Muscle layer of colon (tissue), 2 donors: ENCODE data around the gene RAB23.

Source experiments
- H3K27ac ChIP-seq: one replicate; pipeline ENCODE4 v1.7.0; 2013; ENCODE audit warnings: low read depth, mild to moderate bottlenecking, low read length, moderate library complexity
- H3K27me3 ChIP-seq, 2 donors: one replicate each; pipeline ENCODE4 v1.7.0; 2013; ENCODE audit warnings: low read length in 2 of 2, mild to moderate bottlenecking in 2 of 2; ENCODE audit not compliant: insufficient read depth in 2 of 2, control insufficient read depth in 1 of 2
- H3K36me3 ChIP-seq: one replicate; pipeline ENCODE4 v1.7.0; 2013; ENCODE audit warnings: mild to moderate bottlenecking, low read length; ENCODE audit not compliant: insufficient read depth
- H3K4me1 ChIP-seq: one replicate; pipeline ENCODE4 v1.7.0; 2013; ENCODE audit warnings: mild to moderate bottlenecking, low read length; ENCODE audit not compliant: insufficient read depth
- H3K4me3 ChIP-seq, 2 donors: one replicate each; pipeline ENCODE4 v1.7.0; 2013; ENCODE audit warnings: low read length in 2 of 2, low read depth in 1 of 2, mild to moderate bottlenecking in 1 of 2, moderate library complexity in 1 of 2
- H3K9ac ChIP-seq: one replicate; pipeline ENCODE4 v1.7.0; 2013; ENCODE audit warnings: low read length
- H3K9me3 ChIP-seq: one replicate; pipeline ENCODE4 v1.7.0; 2013; ENCODE audit warnings: mild to moderate bottlenecking, low read length
- donor health status: abdominal sarcoma.
- donor health status: Adenocarcinoma of cecum.

The RAB23 gene

GRCh38 chr6:57174511-57174907 lies 47.6 kb downstream of the RAB23 start:
- Histone ChIP-seq H3K4me3 (peak overlapping the region; percentile 44 to 90), H3K4me1 (peaks cover 38% of the 10 kb centered on the region), H3K27ac (peak overlapping the region; percentile 93), H3K36me3 (no peaks in the 10 kb centered on the region), H3K9me3 (no peaks in the 10 kb centered on the region), H3K27me3 (no peaks in the 10 kb centered on the region), H3K9ac (peak overlapping the region; percentile 98)

GRCh38 chr6:57173886-57174510 lies 48.1 kb downstream of the RAB23 start:
- Histone ChIP-seq H3K9ac (peak overlapping the region; percentile 98), H3K27ac (peak overlapping the region; percentile 93)

GRCh38 chr6:57173056-57173885 lies 48.8 kb downstream of the RAB23 start:
- H3K9ac ChIP-seq = peak overlapping the region; percentile 98

More at GRCh38 chr6:57173886-57174510, 48.1 kb downstream of the RAB23 start:
- Histone ChIP-seq H3K9me3 (no peaks in the 10 kb centered on the region), H3K36me3 (no peaks in the 10 kb centered on the region), H3K4me1 (peaks cover 33% of the 10 kb centered on the region), H3K4me3 (peak overlapping the region; percentile 44 to 90), H3K27me3 (no peaks in the 10 kb centered on the region)

GRCh38 chr6:57172136-57173055 lies 49.7 kb downstream of the RAB23 start, which contains the start of gene BAG2:
TSS of gene BAG2 (plus strand) at chr6:57172326. CDS start at chr6:57172698, 372 bp downstream.
- peak within 1 kb of the TSS; percentile 98 for H3K9ac ChIP-seq
- H3K27ac ChIP-seq = peak within 1 kb of the TSS; percentile 93
- no peaks in the 10 kb centered on the region for H3K27me3 ChIP-seq
- no peaks in the 10 kb centered on the region for H3K9me3 ChIP-seq
- peaks cover 22% of the 10 kb centered on the region for H3K4me1 ChIP-seq
- no peaks in the 10 kb centered on the region for H3K36me3 ChIP-seq
- peak within 1 kb of the TSS; percentile 44 to 90 for H3K4me3 ChIP-seq

More at GRCh38 chr6:57173056-57173885, 48.8 kb downstream of the RAB23 start:
- Histone ChIP-seq H3K27ac (peak overlapping the region; percentile 93), H3K4me3 (peak overlapping the region; percentile 44 to 90), H3K4me1 (peaks cover 26% of the 10 kb centered on the region), H3K9me3 (no peaks in the 10 kb centered on the region), H3K27me3 (no peaks in the 10 kb centered on the region), H3K36me3 (no peaks in the 10 kb centered on the region)

GRCh38 chr6:57165080-57165479 lies 57.0 kb downstream of the RAB23 start:
- Histone ChIP-seq H3K4me1 (no peaks in the 10 kb centered on the region), H3K9ac (no peak overlapping the region), H3K9me3 (no peaks in the 10 kb centered on the region), H3K27me3 (no peaks in the 10 kb centered on the region), H3K36me3 (peaks cover 5% of the 10 kb centered on the region), H3K27ac (no peak overlapping the region), H3K4me3 (no peak overlapping the region)

GRCh38 chr6:57163956-57164355 lies 58.2 kb downstream of the RAB23 start:
- H3K9ac ChIP-seq = no peak overlapping the region
- no peak overlapping the region for H3K4me3 ChIP-seq
- peaks cover 5% of the 10 kb centered on the region for H3K36me3 ChIP-seq
- H3K27me3 ChIP-seq = no peaks in the 10 kb centered on the region
- H3K4me1 ChIP-seq = no peaks in the 10 kb centered on the region
- H3K9me3 ChIP-seq = no peaks in the 10 kb centered on the region
- no peak overlapping the region for H3K27ac ChIP-seq

GRCh38 chr6:57162516-57162915 lies 59.6 kb downstream of the RAB23 start:
- Histone ChIP-seq H3K27ac (no peak overlapping the region), H3K9ac (no peak overlapping the region), H3K36me3 (peaks cover 5% of the 10 kb centered on the region), H3K9me3 (no peaks in the 10 kb centered on the region), H3K4me1 (no peaks in the 10 kb centered on the region), H3K27me3 (no peaks in the 10 kb centered on the region), H3K4me3 (no peak overlapping the region)

GRCh38 chr6:57162028-57162427 lies 60.1 kb downstream of the RAB23 start:
- Histone ChIP-seq H3K9me3 (no peaks in the 10 kb centered on the region), H3K27ac (no peak overlapping the region), H3K4me1 (no peaks in the 10 kb centered on the region), H3K9ac (no peak overlapping the region), H3K27me3 (no peaks in the 10 kb centered on the region), H3K36me3 (peaks cover 5% of the 10 kb centered on the region), H3K4me3 (no peak overlapping the region)

- H3K4me3 ChIP-seq = no peak overlapping the region
- no peaks in the 10 kb centered on the region for H3K27me3 ChIP-seq
- H3K4me1 ChIP-seq = no peaks in the 10 kb centered on the region
- H3K9ac ChIP-seq = no peak overlapping the region
- H3K9me3 ChIP-seq = no peaks in the 10 kb centered on the region
- H3K36me3 ChIP-seq = peaks cover 24% of the 10 kb centered on the region
- no peak overlapping the region for H3K27ac ChIP-seq
These were observed 63.0 kb downstream of the RAB23 start for GRCh38 chr6:57159127-57159526.

GRCh38 chr6:57158658-57159057 lies 63.4 kb downstream of the RAB23 start:
- no peaks in the 10 kb centered on the region for H3K4me1 ChIP-seq

More at GRCh38 chr6:57158658-57159057, 63.4 kb downstream of the RAB23 start:
- Histone ChIP-seq H3K27ac (no peak overlapping the region), H3K9ac (no peak overlapping the region), H3K36me3 (peaks cover 28% of the 10 kb centered on the region), H3K9me3 (no peaks in the 10 kb centered on the region), H3K4me3 (no peak overlapping the region), H3K27me3 (no peaks in the 10 kb centered on the region)
